ENCODE results near the gene SUMO1.

Gene SUMO1

DNA sequence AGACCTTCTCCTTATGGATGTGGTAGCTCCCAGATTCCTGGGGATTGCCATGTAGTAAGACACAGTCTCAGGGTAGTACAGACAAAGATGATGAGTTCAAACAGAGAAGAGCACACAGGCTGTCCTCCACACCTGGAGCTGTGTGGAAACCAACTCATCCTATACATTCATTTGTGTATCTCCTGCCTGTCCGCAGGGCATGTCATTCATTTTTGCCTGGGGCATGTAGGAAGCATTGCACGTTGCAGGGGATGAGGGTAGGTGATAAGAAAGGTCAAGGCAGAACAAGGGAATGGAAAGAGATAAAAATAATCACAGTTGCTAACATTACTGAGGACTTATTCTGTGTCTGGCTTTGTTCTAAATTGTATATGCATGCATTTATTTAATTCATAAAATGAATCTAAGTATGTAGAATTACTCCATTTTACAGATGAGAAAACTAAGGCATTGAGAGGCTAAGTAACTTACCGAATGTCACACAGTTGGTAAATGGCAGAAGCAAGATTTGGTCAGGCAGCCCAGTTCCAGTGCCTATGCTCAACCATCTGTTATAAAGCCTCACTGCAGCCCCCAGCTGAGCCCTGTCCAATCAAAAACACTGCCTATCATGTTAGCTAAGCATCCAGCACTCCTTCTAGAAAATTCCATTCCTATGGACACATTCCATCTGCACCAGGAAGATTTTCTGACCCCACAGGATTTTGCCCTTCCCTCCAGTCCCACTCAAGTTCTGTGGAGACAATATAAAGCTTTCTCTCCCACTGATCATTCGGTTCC is 81.0 kb downstream of the SUMO1 start:
- H3K4me3 Mint-ChIP-seq = no peak overlapping the region
- no peaks in the 10 kb centered on the region for H3K9me3 Mint-ChIP-seq
- H3K4me1 Mint-ChIP-seq = peaks cover 42% of the 10 kb centered on the region
- TF ChIP-seq, protein P1, sequence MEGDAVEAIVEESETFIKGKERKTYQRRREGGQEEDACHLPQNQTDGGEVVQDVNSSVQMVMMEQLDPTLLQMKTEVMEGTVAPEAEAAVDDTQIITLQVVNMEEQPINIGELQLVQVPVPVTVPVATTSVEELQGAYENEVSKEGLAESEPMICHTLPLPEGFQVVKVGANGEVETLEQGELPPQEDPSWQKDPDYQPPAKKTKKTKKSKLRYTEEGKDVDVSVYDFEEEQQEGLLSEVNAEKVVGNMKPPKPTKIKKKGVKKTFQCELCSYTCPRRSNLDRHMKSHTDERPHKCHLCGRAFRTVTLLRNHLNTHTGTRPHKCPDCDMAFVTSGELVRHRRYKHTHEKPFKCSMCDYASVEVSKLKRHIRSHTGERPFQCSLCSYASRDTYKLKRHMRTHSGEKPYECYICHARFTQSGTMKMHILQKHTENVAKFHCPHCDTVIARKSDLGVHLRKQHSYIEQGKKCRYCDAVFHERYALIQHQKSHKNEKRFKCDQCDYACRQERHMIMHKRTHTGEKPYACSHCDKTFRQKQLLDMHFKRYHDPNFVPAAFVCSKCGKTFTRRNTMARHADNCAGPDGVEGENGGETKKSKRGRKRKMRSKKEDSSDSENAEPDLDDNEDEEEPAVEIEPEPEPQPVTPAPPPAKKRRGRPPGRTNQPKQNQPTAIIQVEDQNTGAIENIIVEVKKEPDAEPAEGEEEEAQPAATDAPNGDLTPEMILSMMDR (IDR thresholded peaks at IDR 0.05) = no peak
- no peak for DNase-seq
- peaks cover 8% of the 10 kb centered on the region for H3K27me3 Mint-ChIP-seq (ENCODE audit: low read depth, poor library complexity)
- H3K36me3 Mint-ChIP-seq (ENCODE audit: low read depth) = no peaks in the 10 kb centered on the region
- peak overlapping the region; percentile 44 for H3K27ac Mint-ChIP-seq

Data from nephron progenitor cell (in vitro differentiated cells).